Motor neuron (in vitro differentiated cells): ENCODE data around the gene FAM78B. TPM values are rescaled to one million over a fixed set of nuclear protein-coding genes. Genes with fewer than 3 reads are reported as not detected.

Source experiments
- ATAC-seq, 8 experiments: fragments of 200-7000 bp; cut with Tn5 transposase; replicated peaks in 6 of 8; 2 replicates each; pipeline ENCODE4 v1.8.0; 2021; ENCODE audit warnings: mild to moderate bottlenecking in 8 of 8, moderate library complexity in 8 of 8
- H3K27ac ChIP-seq, 2 donors: fragments of 250-450 bp; sonication (Bioruptor Pico); 2 replicates each; pipeline ENCODE4 v1.9.0; 2021; ENCODE audit warnings: antibody characterized with exemption in 2 of 2, mild to moderate bottlenecking in 2 of 2, moderate library complexity in 1 of 2
- H3K4me1 ChIP-seq, 2 donors: fragments of 250-450 bp; sonication (Bioruptor Pico); replicated peaks in 1 of 2; 2 replicates each; pipeline ENCODE4 v1.6.1; 2021; ENCODE audit warnings: antibody characterized with exemption in 2 of 2, mild to moderate bottlenecking in 2 of 2, moderate library complexity in 1 of 2
- H3K4me3 ChIP-seq, 5 donors: fragments of 250-450 bp; sonication (Bioruptor Pico); 2 replicates each; pipeline ENCODE4 v1.9.0; 2021; ENCODE audit warnings: antibody characterized with exemption in 5 of 5, mild to moderate bottlenecking in 5 of 5, moderate library complexity in 4 of 5
- WGBS, 10 experiments: fragments of 450-650 bp; shearing (Covaris generic); methylation state at CpG; one replicate each; pipeline ENCODE4 v1.0.0; 2022; 5-methylcytosine and 5-hydroxymethylcytosine counted together
- in situ Hi-C, 9 experiments: fragments of 400-800 bp; cut with MboI; loops; one replicate each; pipeline ENCODE4 v1.15.0; 2021; ENCODE audit warnings: low sequenced_read_pairs in 9 of 9, low pct_unique_long_range_greater_than_20kb in 2 of 9; ENCODE audit not compliant: unreplicated experiment in 9 of 9
- total RNA-seq, 8 experiments: library from RNA; unstranded; fragments of 300-600 nt; gene quantifications; 2 replicates each; pipeline versions ENCODE4 v1.2.3 to v1.2.4, GENCODE V29; 2022

Gene FAM78B
- total RNA-seq, 8 experiments from 2014 or later: 2.2 to 7.9 (median 4.9) TPM

DNA sequence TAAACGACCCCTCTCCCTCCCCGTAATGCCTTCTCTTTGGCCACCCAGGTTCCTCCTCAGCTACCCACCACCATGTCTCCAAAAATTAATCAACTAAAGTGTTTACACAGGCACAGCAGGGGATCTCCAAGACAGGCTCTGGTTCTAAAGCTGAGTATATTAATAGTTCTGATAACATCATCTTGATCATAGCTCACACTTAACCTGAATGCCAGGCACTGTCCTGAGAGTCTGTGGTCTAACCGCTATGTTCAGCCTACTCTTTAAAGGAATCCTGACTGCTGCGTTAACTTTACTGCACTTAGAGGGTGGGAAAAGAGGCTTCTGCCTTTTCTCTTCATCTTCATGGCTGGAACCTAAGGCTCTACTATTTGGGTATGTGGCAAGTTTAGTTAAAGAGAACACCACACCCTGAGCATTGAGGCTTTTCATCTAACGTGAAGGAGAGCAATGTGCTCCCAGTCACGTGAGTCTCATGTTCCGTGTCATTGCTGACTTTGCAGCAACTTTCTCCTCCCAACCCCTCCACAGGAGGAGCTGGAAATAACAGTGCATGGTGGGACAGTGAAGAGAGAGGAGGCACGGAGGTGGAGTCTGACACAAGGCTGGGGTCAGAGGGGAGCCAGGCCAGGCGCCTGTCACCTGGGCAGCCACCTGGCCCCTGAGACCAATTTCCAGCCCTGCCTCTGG, 86.4 kb downstream of the FAM78B start:
- in situ Hi-C loops: no loop called here
- Histone ChIP-seq H3K4me1 (no peaks in the 10 kb centered on the region), H3K4me3 (no peak overlapping the region), H3K27ac (no peak overlapping the region)
- ATAC-seq: peak in 2 of 8 experiments; percentile 67 to 84
- WGBS, 10 experiments: 10 to 86% (median 54%) methylated on average over 2 to 9 of the region's 9 CpGs; no CpG with 5 or more reads in 2 of the 10 experiments

DNA sequence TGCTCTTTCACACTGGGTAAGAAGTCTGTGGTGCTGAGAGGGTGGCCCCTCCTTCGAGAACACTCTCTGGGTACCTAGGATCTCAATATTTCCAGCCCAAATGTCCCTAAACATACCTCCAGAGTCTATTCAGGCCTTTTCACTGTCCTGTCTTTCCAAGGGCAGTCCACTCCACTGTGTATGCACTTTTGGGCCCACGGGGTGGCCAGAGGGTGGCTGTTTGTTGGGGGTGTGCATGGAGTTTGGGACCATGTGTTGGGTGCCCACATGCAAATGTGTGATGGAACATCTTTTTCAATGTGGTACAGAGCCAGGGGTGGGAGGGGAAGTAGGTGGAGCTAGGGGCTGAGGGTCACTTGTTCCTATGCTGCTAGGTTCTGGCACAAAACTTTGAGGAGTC, 87.5 kb downstream of the FAM78B start:
- 17 to 100% (median 86%) methylated on average over 1 to 2 of the region's 2 CpGs; no CpG with 5 or more reads in 3 of the 10 experiments for WGBS, 10 experiments
- no peak overlapping the region for H3K4me3 ChIP-seq
- H3K4me1 ChIP-seq: no peaks in the 10 kb centered on the region
- H3K27ac ChIP-seq: no peak overlapping the region
- in situ Hi-C loops: no loop called here
- no peak for ATAC-seq

DNA sequence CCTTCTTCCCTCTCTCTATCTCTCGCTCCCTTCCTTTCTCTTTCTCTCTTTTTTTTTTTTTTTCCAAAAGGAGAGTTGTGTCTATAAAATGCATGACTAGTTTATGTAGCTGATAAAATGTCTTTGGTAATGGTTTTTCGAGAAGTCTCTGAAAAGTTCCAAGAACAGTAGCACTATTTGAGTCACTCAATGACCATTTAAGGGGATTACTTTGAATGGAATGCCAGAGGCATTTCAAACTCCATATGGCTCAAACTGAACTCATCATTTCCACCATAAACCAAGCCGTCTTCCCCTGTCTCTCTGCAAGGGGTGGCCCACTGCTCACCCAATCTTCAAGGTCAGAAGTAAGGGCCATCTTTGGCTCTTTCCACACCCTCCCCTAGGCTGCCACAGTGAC, 93.3 kb downstream of the FAM78B start:
- no peak overlapping the region for H3K4me3 ChIP-seq
- WGBS, 10 experiments: 13 to 92% (median 63%) methylated on average over 2 to 3 of the region's 3 CpGs; no CpG with 5 or more reads in 1 of the 10 experiments
- H3K27ac ChIP-seq: no peak overlapping the region
- peak in 1 of 8 experiments; percentile 51 for ATAC-seq
- in situ Hi-C loops: no loop called here
- H3K4me1 ChIP-seq: no peaks in the 10 kb centered on the region

DNA sequence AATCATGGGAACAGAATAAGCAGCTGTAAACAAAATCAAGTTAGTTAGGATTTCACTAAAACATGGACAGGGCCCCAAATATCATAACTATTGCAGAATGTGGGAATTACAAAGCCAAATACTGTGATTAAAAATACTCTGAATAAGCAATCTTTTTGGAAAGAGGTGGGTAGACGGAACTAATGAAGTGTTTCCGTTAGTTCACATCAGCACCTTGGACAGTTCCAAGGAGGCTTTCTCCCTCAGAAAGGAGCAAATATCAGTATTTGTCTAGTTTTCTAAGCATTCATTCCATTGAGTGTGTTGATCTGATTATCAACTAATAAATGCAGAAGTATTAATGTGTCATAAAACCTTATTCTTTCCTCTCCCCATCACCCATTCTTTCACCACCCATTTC, 97.4 kb downstream of the FAM78B start:
- 0 to 100% (median 57%) methylated on average over 1 to 2 of the region's 2 CpGs; no CpG with 5 or more reads in 1 of the 10 experiments for WGBS, 10 experiments

DNA sequence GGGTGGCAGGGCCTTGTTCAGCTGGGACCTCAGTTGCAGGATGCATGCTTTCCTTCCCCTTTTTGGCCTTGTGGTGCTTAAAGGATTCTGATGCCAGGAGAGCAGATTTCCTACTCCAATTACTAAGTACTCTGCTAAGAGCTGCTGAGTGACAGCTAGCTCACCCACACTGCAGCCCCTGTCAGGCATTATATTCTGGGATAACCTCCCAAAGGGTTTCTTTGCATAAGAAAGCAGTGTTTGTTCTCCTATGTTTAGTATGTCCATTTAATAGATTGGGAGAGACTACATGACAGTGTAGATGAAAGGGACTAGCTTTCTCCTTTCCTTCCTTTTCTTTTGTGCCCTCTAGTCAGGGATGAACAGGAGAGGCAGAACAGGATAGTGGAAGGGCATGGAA, 100.7 kb downstream of the FAM78B start:
- ATAC-seq: peak in 3 of 8 experiments; percentile 47 to 67 (median 59)

More for the DNA sequence above, 97.4 kb downstream of the FAM78B start:
- Histone ChIP-seq H3K4me1 (peaks cover 0 to 2% of the 10 kb centered on the region in 2 donors), H3K27ac (no peak overlapping the region), H3K4me3 (no peak overlapping the region)
- in situ Hi-C loops: no loop called here
- no peak for ATAC-seq

DNA sequence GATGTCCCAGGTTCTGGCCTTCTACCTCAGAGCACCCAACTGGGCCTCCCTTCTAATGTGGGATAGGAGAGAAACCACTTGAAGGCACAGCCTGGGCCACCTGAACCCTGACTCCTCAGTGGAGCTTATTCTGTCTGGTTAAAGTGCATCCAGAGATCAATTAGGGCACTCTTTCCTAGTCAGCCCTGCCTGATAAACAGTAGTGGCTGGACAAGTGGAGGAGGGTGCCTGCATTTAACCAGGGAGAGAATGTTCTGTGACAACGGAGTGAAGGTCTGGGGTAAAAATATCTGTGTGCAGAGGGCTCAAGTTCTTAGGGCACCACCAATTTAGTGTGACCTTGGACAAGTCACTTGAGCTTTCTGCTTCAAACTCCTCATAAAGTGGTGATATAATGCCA, 101.8 kb downstream of the FAM78B start:
- no peak overlapping the region for H3K4me3 ChIP-seq
- H3K27ac ChIP-seq: no peak overlapping the region
- H3K4me1 ChIP-seq: peaks cover 0 to 7% of the 10 kb centered on the region in 2 donors
- in situ Hi-C loops: no loop called here
- WGBS, 10 experiments: 88 to 100% (median 100%) methylated on average over 1 of the region's 1 CpG; no CpG with 5 or more reads in 6 of the 10 experiments
- no peak for ATAC-seq

More for the DNA sequence above, 100.7 kb downstream of the FAM78B start:
- Histone ChIP-seq H3K27ac (no peak overlapping the region), H3K4me3 (no peak overlapping the region), H3K4me1 (peaks cover 0 to 7% of the 10 kb centered on the region in 2 donors)
- in situ Hi-C loops: no loop called here

DNA sequence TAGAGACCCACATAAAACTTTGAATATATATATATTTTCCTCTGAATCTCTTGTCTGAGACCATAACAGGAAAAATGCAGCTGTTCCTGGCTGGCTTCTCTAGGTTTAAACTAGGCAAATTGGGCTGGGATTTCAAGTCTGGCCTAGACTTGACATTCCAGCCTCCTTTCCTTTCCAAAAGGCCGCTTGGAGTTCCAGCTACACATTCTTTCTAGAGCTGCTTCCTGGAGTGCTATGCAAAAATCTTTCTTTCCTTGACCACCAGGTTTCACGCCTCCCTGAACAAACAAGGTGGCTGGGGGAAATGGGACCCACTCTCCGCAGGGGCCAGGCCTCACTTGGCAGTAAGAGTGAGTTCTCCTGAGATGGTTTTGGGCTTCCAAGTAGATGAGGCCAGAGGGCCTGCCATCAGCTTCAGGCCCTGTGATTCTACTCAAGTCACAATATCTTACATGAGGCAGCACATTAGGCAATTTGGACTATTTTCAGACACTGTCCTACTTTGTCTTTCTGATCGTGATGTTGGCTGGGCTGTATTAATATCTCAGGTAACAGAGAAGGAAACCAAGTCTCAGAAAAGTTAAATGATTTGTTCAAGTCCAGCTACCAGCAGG, 102.4 kb downstream of the FAM78B start:
- H3K4me3 ChIP-seq: no peak overlapping the region
- in situ Hi-C loops: no loop called here
- 6 to 100% (median 86%) methylated on average over 1 to 4 of the region's 4 CpGs; no CpG with 5 or more reads in 1 of the 10 experiments for WGBS, 10 experiments
- ATAC-seq: no peak
- peaks cover 0 to 7% of the 10 kb centered on the region in 2 donors for H3K4me1 ChIP-seq
- H3K27ac ChIP-seq: no peak overlapping the region

DNA sequence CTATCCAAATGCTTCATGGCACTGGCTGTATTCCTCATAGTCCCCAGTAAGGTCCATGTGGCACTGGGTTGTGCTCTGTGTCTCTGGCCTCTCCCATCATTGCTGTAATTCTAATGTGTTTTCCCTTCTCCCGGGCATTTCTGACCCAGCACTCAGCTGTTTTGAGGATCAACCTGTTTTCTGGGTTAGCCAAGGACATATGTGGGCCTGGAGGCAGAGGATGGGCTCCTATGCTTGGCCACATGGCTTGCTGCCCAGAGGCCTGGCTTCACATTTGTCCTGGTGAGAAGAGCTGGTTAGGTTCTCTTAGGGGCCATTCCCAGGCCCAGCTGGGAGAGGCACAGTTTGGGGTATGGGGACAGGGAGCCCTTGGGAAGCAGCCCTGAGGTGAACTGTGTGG, 103.1 kb downstream of the FAM78B start:
- 0 to 100% (median 72%) methylated on average over 1 of the region's 1 CpG; no CpG with 5 or more reads in 4 of the 10 experiments for WGBS, 10 experiments
- ATAC-seq: peak in 1 of 8 experiments; percentile 7
- peaks cover 0 to 7% of the 10 kb centered on the region in 2 donors for H3K4me1 ChIP-seq
- in situ Hi-C loops: no loop called here
- H3K27ac ChIP-seq: no peak overlapping the region
- no peak overlapping the region for H3K4me3 ChIP-seq

DNA sequence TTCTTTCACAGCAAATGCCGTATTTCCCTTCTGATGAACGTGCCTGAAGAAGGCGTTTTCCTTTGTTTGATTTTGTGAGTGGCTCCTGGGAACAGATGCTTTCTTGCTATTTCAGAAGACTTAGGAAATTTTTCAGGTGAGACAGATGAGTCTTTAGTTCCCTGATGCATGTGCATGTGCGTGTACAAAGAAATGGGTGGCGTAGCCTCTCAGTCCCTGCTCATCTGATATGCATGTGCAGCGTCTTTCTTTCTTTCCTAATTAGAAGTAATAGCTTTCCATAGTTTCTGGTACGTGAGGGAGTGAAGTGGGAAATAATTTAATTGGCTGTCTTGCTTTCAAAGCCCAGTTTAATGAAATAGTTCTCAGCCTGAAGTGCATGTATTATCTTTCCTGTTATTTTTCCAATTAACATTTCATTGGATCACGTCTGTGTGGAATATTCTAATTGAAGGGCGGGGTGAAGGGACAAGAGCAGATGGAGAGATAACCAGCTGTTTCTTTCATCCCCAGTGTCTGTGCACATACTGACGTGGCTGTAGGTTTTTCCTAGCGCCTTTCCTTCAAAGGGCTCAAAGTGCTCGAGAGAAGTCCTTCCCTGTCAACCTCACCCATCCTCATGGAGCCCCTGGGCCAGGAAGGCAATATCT, 104.3 kb downstream of the FAM78B start:
- in situ Hi-C loops: no loop called here
- 0 to 80% (median 46%) methylated on average over 1 to 11 of the region's 12 CpGs for WGBS, 10 experiments
- Histone ChIP-seq H3K27ac (no peak overlapping the region), H3K4me3 (no peak overlapping the region), H3K4me1 (peaks cover 0 to 5% of the 10 kb centered on the region in 2 donors)
- ATAC-seq: peak in 5 of 8 experiments; percentile 21 to 97 (median 92)

DNA sequence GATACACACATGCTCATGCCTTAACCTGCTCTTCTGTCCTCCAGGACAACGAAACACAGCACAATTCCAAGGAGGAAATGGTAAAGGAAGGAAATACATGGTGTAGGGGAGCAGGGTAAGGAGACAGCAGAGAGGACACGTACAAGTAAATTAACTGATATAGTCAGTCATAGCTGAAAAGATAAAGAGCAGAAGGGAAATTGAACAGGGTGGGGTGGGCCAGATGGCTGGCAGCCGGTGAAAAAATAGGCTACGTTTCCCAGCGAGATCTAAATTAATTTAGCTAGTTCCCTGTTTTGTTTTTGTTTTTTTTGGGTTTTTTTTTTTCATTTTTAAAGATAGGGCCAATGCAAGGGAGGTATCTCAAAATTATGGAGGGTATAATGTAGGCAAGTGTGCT, 109.2 kb downstream of the FAM78B start:
- in situ Hi-C loops: no loop called here
- Histone ChIP-seq H3K4me3 (no peak overlapping the region), H3K27ac (no peak overlapping the region), H3K4me1 (peaks cover 0 to 8% of the 10 kb centered on the region in 2 donors)
- 26 to 100% (median 79%) methylated on average over 2 to 5 of the region's 5 CpGs for WGBS, 10 experiments
- ATAC-seq: no peak

DNA sequence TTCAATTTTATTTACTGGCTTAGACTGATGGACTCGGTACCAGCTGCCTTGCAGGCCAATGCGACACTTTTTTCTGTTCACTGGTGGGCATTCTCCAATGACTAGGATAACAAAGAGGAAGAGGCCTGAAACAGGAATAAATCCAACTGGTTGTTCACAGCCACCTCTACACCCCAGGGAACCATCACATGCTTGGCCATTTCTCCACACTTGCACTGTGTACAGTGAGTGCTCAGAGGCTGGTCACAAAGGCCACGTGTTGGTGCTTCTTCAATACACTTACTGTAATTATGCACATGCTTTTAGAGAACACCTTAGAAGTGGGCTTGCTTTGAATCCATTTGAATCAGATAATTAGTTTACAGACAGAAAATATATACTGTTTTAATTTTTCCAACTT, 113.4 kb downstream of the FAM78B start:
- in situ Hi-C loops: no loop called here
- H3K4me3 ChIP-seq: no peak overlapping the region
- H3K4me1 ChIP-seq: peaks cover 0 to 4% of the 10 kb centered on the region in 2 donors
- 40 to 91% (median 75%) methylated on average over 2 to 3 of the region's 3 CpGs; no CpG with 5 or more reads in 3 of the 10 experiments for WGBS, 10 experiments
- H3K27ac ChIP-seq: no peak overlapping the region
- peak in 3 of 8 experiments; percentile 51 to 80 (median 58) for ATAC-seq

DNA sequence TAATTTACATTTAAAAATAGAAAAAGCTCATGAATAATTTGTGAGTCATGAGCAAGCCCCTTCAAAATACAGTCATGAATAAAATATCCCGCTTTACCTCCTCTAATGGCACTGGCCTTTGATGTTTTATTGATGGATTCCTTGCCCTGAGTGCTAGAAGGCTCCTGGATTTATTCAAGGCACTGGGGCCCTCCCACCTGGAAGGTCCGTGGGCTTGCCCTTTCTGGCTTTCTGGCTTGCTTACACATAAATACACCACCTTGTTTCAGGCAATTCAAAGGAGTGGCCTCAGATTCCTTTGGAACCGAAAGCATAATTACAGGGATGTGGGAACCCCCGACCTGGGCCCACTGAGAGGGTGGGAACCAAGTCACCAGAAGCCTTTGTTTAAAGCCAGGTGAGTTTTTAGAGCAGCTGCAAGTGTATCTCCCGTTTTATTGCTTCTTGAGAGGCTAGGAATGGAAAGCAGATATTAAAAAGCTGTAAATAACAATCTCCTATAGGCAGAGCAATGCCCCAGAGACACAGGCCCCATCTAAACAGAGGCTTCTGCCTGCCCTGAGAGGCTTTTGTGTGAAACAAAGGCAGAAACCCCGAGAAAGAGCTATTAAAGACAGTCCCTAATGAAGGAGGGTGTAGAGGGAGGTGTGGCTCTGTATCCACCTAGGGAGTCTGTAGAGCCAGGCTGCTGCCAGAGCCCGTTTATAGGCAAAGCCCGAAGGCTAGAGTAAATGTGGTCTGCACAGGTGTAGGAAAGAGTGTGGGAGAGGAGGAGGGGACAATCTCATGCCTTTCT, 126.4 kb downstream of the FAM78B start:
- Histone ChIP-seq H3K4me3 (no peak overlapping the region), H3K4me1 (peaks cover 14 to 19% of the 10 kb centered on the region in 2 donors), H3K27ac (peak overlapping the region in 1 of 2 donors; percentile 48)
- WGBS, 10 experiments: 12 to 40% (median 23%) methylated on average over 1 to 8 of the region's 8 CpGs; no CpG with 5 or more reads in 1 of the 10 experiments
- in situ Hi-C loops: no loop called here
- peak in 7 of 8 experiments; percentile 39 to 89 (median 84) for ATAC-seq
